GM06990 (cell line): ENCODE measurements around the gene ZNF618.

Source experiments
- DNase-seq: peaks from one replicate; pipeline ENCODE4 v3.0.0-alpha.2; 2011; ENCODE audit not compliant: insufficient read length; ENCODE audit errors: extremely low read depth
- H3K27me3 ChIP-seq: replicated peaks from 2 replicates; pipeline ENCODE4 v1.6.0; 2011; ENCODE audit warnings: low read length; ENCODE audit not compliant: control insufficient read depth, insufficient read depth
- H3K36me3 ChIP-seq: 2 replicates; pipeline ENCODE4 v1.5.1; 2011; ENCODE audit warnings: low read length; ENCODE audit not compliant: control insufficient read depth, insufficient read depth
- H3K4me3 ChIP-seq: replicated peaks from 2 replicates; pipeline ENCODE4 v1.5.1; 2011; ENCODE audit warnings: low read depth, mild to moderate bottlenecking, control low read depth, low read length
- CTCF ChIP-seq: IDR thresholded peaks from 2 replicates; pipeline ENCODE4 v1.5.1; 2011; ENCODE audit warnings: low read length, control low read depth, mild to moderate bottlenecking, inconsistent platforms; ENCODE audit not compliant: insufficient read depth, poor library complexity, severe bottlenecking

Gene ZNF618

DNA sequence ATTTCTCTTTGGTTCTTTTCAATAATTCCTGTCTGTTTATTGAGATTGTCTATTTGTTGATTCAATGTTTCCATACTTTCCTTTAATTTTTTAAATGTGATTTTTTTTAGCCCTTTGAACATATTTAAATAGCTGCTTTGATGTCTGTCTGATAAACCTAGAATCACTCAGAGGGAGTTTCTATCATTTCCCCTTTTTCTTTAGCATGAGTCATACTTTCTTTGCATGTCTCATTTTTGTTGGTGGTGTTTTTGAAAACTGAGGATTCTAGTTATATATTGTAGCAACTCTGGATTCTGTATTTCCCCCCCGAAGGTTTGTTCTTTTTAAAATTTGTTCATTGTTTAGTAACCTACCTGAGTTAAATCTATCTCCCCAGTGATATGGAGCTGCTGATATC, 24.2 kb upstream of the ZNF618 start:
- TF ChIP-seq CTCF = no peak
- no peaks in the 10 kb centered on the region for H3K36me3 ChIP-seq
- H3K4me3 ChIP-seq = no peak overlapping the region
- no peaks in the 10 kb centered on the region for H3K27me3 ChIP-seq
- no peak for DNase-seq

DNA sequence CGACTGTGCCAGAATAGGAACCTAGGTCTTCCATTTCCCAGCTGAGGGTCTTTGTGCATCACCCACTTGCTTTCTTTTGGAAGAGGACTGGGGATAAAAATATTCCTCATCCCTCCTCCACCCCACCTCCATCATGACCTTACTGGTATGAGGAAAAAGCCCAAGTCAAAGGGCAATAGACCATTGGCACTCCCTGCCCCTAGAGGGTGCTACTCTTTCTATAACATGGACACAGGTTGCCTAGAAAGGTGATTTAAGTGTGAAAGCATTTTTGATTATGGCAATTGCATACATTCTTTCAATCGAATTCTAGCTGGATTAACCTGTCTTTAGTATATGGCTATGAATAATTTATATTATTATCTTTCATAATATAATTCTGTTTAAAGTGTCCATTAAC, 22.8 kb upstream of the ZNF618 start:
- no peaks in the 10 kb centered on the region for H3K27me3 ChIP-seq
- no peak for DNase-seq
- H3K4me3 ChIP-seq = no peak overlapping the region
- peak; percentile 64 for TF ChIP-seq CTCF
- H3K36me3 ChIP-seq = no peaks in the 10 kb centered on the region

- Histone ChIP-seq H3K36me3 (no peaks in the 10 kb centered on the region), H3K4me3 (no peak overlapping the region), H3K27me3 (no peaks in the 10 kb centered on the region)
- TF ChIP-seq CTCF = no peak
- no peak for DNase-seq
Observed at GRCh38 chr9:113854310-113854709, 21.8 kb upstream of the ZNF618 start.

- no peak overlapping the region for H3K4me3 ChIP-seq
- no peak for TF ChIP-seq CTCF
- no peaks in the 10 kb centered on the region for H3K36me3 ChIP-seq
- no peaks in the 10 kb centered on the region for H3K27me3 ChIP-seq
- peak; percentile 6 for DNase-seq
Observed at GRCh38 chr9:113857875-113858274, 18.2 kb upstream of the ZNF618 start.

DNA sequence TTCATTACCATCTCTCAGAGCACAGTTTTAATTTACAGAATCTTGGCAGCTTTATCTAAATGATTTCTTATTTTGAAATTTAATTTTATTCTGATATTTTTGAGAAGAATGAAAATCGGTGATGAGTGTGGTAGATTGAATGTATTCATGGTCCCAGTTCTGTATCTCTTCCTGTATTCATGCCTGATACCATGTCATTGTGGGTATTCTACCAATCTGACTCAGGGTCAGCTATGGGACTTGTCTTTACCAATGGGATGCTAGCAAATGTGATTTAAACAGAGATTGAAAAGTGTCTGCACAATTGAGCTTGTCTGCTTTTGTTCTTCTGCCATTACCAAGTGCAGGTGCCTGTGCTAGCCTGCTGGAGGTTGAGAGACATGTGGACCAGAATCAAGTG, 17.8 kb upstream of the ZNF618 start:
- no peak overlapping the region for H3K4me3 ChIP-seq

More for the DNA sequence above, 17.8 kb upstream of the ZNF618 start:
- DNase-seq = no peak
- TF ChIP-seq CTCF = no peak
- H3K36me3 ChIP-seq = no peaks in the 10 kb centered on the region
- H3K27me3 ChIP-seq = no peaks in the 10 kb centered on the region
